GM18505 (cell line): ENCODE measurements around the gene PCGF1.

Experiments used
- ATAC-seq: cut with Tn5 transposase; IDR thresholded peaks from one replicate; pipeline ENCODE4 v1.9.1; 2021; ENCODE audit not compliant: unreplicated experiment
- POLR2A ChIP-seq: IDR thresholded peaks from 4 replicates; pipeline ENCODE4 v1.6.1; 2011; ENCODE audit warnings: borderline replicate concordance; ENCODE audit not compliant: insufficient read depth, insufficient read length; ENCODE audit errors: extremely low read depth

Gene PCGF1

GRCh38 chr2:74548900-74549826, 41.7 kb upstream of the PCGF1 start:
- peak; percentile 71 for TF ChIP-seq POLR2A
- no peak for ATAC-seq

- TF ChIP-seq POLR2A, result no peak
- no peak for ATAC-seq
Measured at GRCh38 chr2:74548285-74548899, 40.9 kb upstream of the PCGF1 start.

GRCh38 chr2:74546004-74546403, 38.5 kb upstream of the PCGF1 start:
- ATAC-seq, result no peak

GRCh38 chr2:74544634-74545033, 37.1 kb upstream of the PCGF1 start:
- ATAC-seq, result no peak

More at GRCh38 chr2:74546004-74546403, 38.5 kb upstream of the PCGF1 start:
- TF ChIP-seq POLR2A, result no peak

GRCh38 chr2:74542978-74543377, 35.5 kb upstream of the PCGF1 start:
- ATAC-seq, result no peak
- no peak for TF ChIP-seq POLR2A

More at GRCh38 chr2:74544634-74545033, 37.1 kb upstream of the PCGF1 start:
- no peak for TF ChIP-seq POLR2A

GRCh38 chr2:74540291-74540690, 32.8 kb upstream of the PCGF1 start:
- no peak for ATAC-seq
- TF ChIP-seq POLR2A, result no peak

- no peak for TF ChIP-seq POLR2A
- ATAC-seq, result no peak
Measured at GRCh38 chr2:74538881-74539339, 31.4 kb upstream of the PCGF1 start.

GRCh38 chr2:74537140-74537539, 29.6 kb upstream of the PCGF1 start:
- TF ChIP-seq POLR2A, result no peak
- ATAC-seq, result no peak

- no peak for TF ChIP-seq POLR2A
- no peak for ATAC-seq
Measured at GRCh38 chr2:74536166-74536950, 28.9 kb upstream of the PCGF1 start.

GRCh38 chr2:74535440-74535965, 28.0 kb upstream of the PCGF1 start:
- no peak for ATAC-seq
- no peak for TF ChIP-seq POLR2A

GRCh38 chr2:74534411-74534810, 26.9 kb upstream of the PCGF1 start:
- ATAC-seq, result no peak
- no peak for TF ChIP-seq POLR2A

GRCh38 chr2:74533464-74533863, 26.0 kb upstream of the PCGF1 start:
- TF ChIP-seq POLR2A, result no peak
- ATAC-seq, result no peak

- no peak for TF ChIP-seq POLR2A
- ATAC-seq, result no peak
Measured at GRCh38 chr2:74532222-74532621, 24.7 kb upstream of the PCGF1 start.

GRCh38 chr2:74531666-74532065, 24.2 kb upstream of the PCGF1 start:
- no peak for ATAC-seq
- TF ChIP-seq POLR2A, result peak; percentile 34
